GM12872 (cell line): Measurements from ENCODE around the gene SMOC2.

ENCODE experiments used
- CTCF ChIP-seq: IDR thresholded peaks from 3 replicates; pipeline ENCODE4 v1.5.1; 2011; ENCODE audit warnings: low read depth, mild to moderate bottlenecking, low read length, moderate library complexity; ENCODE audit not compliant: insufficient read depth

Gene SMOC2

GRCh38 chr6:168645326-168645725 is 204.3 kb downstream of the SMOC2 start:
- TF ChIP-seq CTCF: no peak

- no peak for TF ChIP-seq CTCF
Measured at GRCh38 chr6:168647271-168647670, 206.3 kb downstream of the SMOC2 start.

GRCh38 chr6:168648240-168649125 is 207.5 kb downstream of the SMOC2 start:
- TF ChIP-seq CTCF: no peak

GRCh38 chr6:168649209-168649608 is 208.2 kb downstream of the SMOC2 start:
- TF ChIP-seq CTCF: no peak

GRCh38 chr6:168650671-168651111 is 209.7 kb downstream of the SMOC2 start:
- TF ChIP-seq CTCF: no peak

- TF ChIP-seq CTCF: no peak
Measured at GRCh38 chr6:168655462-168656152, 214.6 kb downstream of the SMOC2 start.

- TF ChIP-seq CTCF: no peak
Measured at GRCh38 chr6:168658059-168658458, 217.1 kb downstream of the SMOC2 start.
